CD4-positive, alpha-beta T cell treated with Interleukin-15 for 4 hours (primary cell): Measurements from ENCODE around the gene DMTF1.
"Not testable (repeated sequence)": the region's sequence is repeated elsewhere in the genome, so short reads cannot be mapped to it uniquely, and the experiment has no call there.

Source experiments
- DNase-seq: peaks from one replicate; pipeline ENCODE4 v3.0.0-alpha.2; 2020; ENCODE audit warnings: low spot score

The DMTF1 gene

DNA sequence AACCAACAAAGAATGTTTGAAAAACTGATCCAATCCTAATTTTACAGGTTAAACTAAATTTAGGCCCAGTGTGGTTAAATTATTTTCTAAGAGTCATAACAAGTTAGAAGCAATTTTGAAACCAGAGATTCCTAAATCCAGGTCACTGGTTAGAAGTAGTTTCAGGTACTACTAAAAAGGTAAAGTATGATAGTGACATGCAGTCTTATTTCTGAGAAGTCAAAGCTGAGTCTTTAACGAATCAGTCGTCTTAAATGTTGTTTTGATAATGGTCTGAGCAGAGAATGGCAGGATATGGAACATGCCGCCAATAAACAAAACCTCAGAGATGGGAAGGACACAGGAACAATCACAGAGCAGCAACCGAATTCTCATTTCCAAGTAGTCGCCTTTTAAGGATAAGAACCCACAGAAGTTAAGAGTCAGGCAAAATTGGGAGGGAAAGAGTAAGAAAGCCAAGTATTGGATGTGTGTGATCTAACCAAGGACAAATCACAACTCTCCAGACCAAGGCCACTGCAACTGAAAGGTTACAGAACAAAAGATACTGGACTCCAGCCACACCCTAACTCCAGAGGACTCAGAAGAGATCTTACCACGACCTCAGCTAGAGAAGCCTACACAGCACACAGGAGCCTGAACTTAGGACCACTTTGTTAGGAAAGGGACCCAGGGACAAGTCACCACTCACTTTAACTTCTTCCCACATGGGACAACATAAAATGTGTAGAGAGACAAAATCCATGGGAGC, 47.6 kb downstream of the DMTF1 start:
- DNase-seq = no peak

DNA sequence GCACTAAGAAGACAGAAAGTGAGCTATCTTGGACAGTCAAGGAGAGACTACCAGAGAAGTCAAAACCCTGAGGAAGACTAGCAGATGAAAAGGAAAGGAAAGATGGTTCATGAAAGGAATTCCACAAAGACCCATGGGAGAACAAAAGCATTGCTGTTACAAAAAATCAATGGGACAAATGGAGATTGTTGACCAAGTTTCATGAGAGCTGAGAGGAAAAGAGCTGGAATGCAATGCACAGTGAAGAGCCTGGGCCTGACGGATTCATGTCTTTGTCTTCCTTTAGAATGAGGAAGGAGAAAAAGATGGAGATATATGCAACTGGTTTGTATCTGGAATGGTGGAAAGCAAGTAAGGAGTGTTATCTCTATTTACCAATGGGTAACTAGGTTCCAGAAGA, 50.0 kb downstream of the DMTF1 start:
- no peak for DNase-seq

- no peak for DNase-seq
These were observed 50.5 kb downstream of the DMTF1 start for GRCh38 chr7:87202705-87203104.

GRCh38 chr7:87203929-87204328, 51.7 kb downstream of the DMTF1 start:
- not testable (repeated sequence) for DNase-seq

- no peak for DNase-seq
These were observed 52.7 kb downstream of the DMTF1 start for GRCh38 chr7:87204933-87205332.

- DNase-seq = not testable (repeated sequence)
These were observed 53.4 kb downstream of the DMTF1 start for GRCh38 chr7:87205701-87206100.

- no peak for DNase-seq
These were observed 54.1 kb downstream of the DMTF1 start for GRCh38 chr7:87206361-87206760.

- DNase-seq = no peak
These were observed 57.2 kb downstream of the DMTF1 start for GRCh38 chr7:87209295-87209924.

- no peak for DNase-seq
These were observed 58.3 kb downstream of the DMTF1 start for GRCh38 chr7:87210506-87210905.

- no peak for DNase-seq
These were observed 60.2 kb downstream of the DMTF1 start for GRCh38 chr7:87212498-87212897.

GRCh38 chr7:87213252-87213651, 61.0 kb downstream of the DMTF1 start:
- no peak for DNase-seq

GRCh38 chr7:87213811-87214210, 61.6 kb downstream of the DMTF1 start:
- DNase-seq = no peak

DNA sequence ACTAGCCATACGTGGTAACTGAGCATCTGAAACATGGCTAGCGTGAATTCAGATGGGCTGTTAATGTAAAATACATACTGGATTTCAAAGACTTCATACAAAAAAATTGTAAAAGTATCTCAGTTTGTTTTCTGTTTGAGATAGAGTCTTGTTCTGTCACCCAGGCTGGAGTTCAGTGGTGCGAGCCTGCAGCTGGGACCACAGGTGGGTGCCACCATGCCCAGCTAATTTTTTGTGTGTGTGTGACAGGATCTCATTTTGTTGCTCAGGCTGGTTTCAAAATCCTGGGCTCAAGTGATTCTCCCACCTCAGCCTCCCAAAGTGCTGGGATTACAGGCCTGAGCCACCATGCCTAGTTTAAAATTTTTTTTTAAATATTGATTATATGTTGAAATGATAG, 62.8 kb downstream of the DMTF1 start:
- no peak for DNase-seq

DNA sequence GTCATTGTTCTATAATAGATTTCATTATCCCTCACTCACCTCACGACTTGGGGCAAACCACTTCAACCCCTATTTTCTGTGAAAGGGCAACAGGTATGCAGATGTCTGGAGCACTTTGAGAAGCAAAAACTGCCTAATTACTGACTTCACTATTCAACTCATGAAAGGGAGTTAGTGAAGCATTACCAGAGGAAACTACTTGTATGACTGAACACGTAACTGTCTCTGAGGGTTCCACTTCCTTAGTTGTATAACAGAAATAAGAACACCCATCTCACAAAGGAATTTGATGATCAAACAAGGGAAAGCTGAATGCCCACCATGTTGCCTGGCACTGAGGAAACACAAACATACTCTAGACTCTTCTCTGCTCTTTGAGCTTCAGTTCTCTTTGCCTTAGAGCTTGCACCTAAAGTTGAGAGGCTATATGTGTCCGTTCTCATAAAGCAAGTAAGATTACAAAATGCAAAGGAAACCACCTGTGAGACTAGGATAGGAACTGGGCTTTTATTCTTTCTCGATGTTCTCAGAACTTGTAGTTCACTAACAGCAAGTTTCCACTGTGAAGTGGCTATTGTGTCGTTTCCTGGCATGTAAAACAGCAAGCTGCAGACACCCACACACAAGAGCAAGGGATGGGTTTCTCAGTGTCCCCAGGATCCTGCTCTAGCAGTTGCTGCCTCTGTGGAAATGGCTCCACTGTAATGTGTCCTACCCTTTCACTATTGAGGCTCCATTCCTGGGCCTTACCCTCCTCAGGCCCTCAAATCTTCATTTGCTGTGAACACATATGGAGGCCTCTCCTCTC, 64.7 kb downstream of the DMTF1 start:
- DNase-seq = peak; percentile 67

DNA sequence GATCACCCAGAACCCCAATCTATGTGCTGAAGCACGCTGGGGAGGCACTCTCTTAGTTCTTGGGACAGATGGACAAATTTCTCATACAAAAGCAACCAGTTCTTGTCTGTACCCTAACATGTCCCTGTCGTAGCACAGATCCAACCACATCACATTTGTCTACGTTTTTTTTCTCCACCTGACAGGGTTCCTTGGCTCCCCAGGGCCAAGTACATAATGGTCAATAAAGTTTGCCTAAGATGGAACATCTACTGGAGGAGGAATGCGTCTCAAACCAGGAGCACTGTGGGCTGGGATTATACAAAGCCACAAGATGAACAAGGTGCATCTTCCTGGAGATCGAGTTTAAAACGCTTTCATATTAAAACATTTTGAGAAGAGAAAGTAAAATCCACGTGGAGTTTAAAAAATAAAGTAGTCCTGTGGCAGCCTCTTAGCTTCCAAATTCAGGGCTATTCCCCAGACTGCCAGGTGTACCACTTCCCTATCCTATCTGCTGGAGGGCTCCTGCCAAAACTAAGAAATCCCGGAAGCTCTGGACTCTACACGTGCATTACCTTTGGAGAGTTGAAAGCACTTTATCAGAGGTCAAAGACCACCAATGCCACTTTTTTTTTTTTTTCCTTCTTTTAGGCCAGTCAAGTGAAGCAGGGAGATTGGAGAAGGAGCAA, 65.9 kb downstream of the DMTF1 start:
- no peak for DNase-seq

- DNase-seq = peak; percentile 34
These were observed 66.7 kb downstream of the DMTF1 start for GRCh38 chr7:87218796-87219544.

GRCh38 chr7:87219545-87220025, 67.3 kb downstream of the DMTF1 start, which contains the start of gene TMEM243:
Gene TMEM243, minus strand, starts transcription at chr7:87219732. Its CDS starts 229 bp downstream, at chr7:87219503.
- DNase-seq = peak; percentile 74

GRCh38 chr7:87220026-87220733, 67.9 kb downstream of the DMTF1 start:
- peak; percentile 79 for DNase-seq

GRCh38 chr7:87220734-87221215, 68.5 kb downstream of the DMTF1 start:
- no peak for DNase-seq

- DNase-seq = no peak
These were observed 71.4 kb downstream of the DMTF1 start for GRCh38 chr7:87223666-87224065.

GRCh38 chr7:87225696-87226095, 73.4 kb downstream of the DMTF1 start:
- no peak for DNase-seq
